Islet precursor cell (in vitro differentiated cells): Measurements from ENCODE around the gene FHAD1.
A peak's percentile ranks its signal among the peaks of the same experiment; 100 is the strongest.

Source experiments
- DNase-seq: peaks from one replicate; pipeline ENCODE4 v3.0.0-alpha.2; 2018

FHAD1 gene

DNA sequence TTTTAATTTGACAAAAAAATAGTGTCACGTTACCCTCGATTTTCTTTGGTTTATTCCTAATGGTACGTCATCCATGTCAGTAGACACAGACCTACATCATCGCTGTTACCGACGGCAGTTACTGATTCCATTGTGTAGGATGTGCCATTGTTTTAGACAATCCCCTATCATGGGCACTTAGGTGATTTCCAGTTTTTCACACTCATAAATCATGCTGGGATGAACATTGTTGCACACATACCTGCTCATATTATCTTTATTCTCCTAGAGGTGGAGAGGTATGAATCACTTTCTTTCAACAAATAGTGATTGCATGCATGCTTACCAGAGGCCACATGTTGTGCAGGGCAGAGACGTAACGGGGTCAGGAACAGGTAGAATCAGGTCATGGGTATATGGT is 83.0 kb downstream of the FHAD1 start:
- DNase-seq, result no peak

DNA sequence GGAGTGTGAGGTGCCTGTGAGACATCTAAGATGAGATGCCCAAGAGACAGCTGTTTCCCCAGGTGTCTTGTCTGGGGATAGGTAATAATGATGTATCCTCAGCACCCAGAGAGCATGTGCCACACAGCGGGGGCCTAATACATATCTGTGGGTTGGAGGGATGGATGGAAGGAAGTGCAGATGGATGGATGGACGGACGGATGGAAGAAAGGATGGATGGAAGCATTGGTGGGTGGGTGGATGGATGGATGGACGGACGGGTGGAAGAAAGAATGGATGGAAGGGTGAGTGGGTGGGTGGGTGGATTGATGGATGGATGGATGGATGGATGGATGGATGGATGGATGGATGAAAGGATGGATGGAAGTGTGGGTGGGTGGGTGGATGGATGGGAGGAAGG is 84.2 kb downstream of the FHAD1 start:
- DNase-seq, result no peak

GRCh38 chr1:15331734-15332133 is 84.7 kb downstream of the FHAD1 start:
- no peak for DNase-seq

GRCh38 chr1:15332525-15332924 is 85.5 kb downstream of the FHAD1 start:
- no peak for DNase-seq

DNA sequence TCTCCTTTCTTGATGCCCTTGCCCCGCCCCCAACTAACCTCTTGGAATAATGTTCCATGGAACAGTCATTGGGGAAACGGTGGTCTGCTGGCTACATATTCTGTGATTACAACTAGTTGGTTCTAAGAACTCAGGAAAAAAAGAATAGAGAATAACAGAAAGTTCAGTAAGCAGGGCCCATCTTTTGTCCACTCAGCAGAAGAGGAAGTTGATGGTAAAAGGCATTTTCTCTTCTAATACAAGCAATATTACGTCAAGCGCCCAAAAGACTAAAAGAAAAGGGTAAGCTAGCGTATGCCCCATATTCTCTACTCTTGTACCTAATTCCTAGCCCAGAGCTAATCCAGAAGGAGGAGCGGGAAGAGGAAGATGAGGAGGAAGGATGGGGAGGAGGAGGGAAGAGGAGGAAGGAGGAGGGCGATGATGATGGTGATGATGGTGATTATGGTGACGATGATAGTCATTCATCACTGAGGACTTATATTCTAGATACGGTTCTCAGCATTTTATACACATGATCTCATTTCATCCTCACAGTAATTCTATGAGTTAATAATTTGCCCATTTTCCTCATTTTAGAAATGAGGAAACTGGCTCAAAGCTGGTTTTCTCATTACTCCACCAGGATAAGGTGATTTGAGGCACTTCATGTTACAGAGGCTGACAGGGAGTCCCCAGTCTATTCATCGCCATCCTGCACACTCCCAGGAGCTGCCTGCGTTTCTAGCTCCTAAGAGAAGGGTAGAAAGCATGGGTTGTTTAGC is 86.1 kb downstream of the FHAD1 start:
- no peak for DNase-seq

- no peak for DNase-seq
Observed at GRCh38 chr1:15334995-15335394, 88.0 kb downstream of the FHAD1 start.

- DNase-seq, result no peak
Observed at GRCh38 chr1:15336866-15337265, 89.8 kb downstream of the FHAD1 start.

- DNase-seq, result peak; percentile 89
Observed at GRCh38 chr1:15337656-15338402, 90.8 kb downstream of the FHAD1 start.

- DNase-seq, result no peak
Observed at GRCh38 chr1:15339570-15339969, 92.5 kb downstream of the FHAD1 start.

GRCh38 chr1:15341228-15341627 is 94.2 kb downstream of the FHAD1 start:
- no peak for DNase-seq

- no peak for DNase-seq
Observed at GRCh38 chr1:15341634-15342407, 94.8 kb downstream of the FHAD1 start.

DNA sequence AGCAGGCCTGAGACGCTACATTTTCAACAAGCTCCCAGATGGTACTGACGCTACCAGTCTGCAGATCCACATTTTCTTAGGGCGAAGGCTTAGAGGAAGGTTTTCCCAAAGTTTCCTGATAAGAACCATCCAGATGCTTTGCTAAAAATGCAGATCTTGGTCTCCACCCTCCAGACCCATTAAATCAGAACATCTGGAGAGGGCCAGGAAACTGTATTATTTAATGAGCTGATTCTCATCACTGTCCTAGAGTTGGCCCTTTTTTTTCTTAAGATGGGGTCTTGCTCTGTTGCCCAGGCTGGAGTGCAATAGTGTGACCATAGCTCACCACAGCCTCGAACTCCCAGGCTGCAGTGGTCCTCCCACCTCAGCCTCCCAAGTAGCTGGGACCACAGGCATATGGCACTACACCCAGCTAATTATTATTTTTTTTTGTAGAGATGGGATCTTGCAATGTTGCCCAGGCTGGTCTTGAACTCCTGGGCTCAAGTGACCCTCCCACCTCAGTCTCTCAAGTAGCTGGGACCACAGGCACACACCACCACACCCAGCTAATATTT is 95.5 kb downstream of the FHAD1 start:
- DNase-seq, result no peak

DNA sequence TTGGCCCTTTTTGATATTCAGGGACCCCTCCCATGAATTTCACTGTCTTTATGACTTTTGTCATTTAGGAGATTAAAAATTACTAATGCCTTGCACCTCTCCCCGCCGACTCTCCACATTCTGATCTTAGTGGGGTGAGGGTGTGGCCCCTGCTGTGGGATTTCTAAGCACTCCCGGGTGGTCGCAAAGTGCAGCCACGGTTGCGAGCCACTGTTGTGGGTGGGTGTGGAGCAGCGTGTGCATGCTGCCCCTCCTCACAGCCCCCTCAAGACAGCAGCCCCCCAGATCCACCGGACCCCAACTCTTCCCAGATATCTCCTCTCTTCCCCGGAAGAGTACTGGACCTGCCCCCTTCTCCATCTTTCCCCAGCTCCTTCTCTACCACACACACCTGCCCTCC is 96.1 kb downstream of the FHAD1 start:
- no peak for DNase-seq

- DNase-seq, result no peak
Observed at GRCh38 chr1:15343729-15344128, 96.7 kb downstream of the FHAD1 start.

- DNase-seq, result no peak
Observed at GRCh38 chr1:15344380-15344779, 97.4 kb downstream of the FHAD1 start.

- DNase-seq, result no peak
Observed at GRCh38 chr1:15344800-15345704, 98.0 kb downstream of the FHAD1 start.

- no peak for DNase-seq
Observed at GRCh38 chr1:15345705-15346345, 98.8 kb downstream of the FHAD1 start.

DNA sequence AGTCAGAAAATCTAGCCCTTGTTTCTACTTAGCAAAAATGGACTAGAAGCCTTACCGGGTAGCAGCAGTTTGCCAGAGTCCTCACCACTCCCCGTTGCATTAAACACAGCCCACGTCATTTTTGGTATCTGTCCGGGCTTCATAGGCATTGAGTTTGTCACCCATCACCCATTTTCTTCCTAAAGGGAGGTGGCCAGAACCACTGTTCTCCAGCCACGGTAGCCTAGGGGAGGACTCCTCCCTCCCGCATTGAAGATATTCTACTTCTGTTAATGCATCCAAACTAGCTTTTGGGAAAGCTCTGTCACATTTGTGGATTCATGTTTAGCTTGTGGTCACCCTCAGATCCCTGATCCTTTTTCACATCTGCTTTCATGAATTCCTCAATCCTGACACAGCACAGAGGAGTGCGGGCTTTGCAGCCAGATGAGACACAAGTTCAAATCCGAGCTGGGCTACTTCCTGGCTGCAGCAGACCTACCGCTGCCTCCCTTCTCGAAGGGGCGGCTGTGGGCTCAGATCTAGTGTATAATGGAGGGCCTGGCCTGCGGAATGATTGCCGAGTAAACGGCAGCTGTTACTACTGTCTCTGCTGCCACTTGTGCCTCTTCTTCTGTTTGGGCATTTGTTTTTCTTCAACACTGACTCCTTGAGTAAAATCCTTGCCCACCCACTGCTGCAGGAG is 99.5 kb downstream of the FHAD1 start:
- no peak for DNase-seq

DNA sequence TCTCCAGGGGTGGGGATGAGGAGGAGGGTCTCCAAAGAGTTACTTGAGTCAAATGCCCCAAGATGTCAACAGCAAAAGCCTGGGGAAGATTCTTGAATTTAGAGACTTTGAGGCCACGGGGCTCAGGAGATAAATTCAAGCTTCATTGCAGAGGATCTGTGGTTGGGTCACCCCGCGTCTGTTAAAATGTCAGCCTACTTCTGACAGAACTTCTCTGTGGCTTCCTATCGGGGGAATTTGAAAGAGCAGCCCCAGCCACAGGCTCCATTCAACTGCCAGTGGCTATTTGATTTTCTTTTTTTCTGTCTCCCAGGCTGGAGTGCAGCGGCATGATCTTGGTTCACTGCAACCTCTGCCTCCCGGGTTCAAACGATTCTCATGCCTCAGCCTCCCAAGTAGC is 100.2 kb downstream of the FHAD1 start:
- DNase-seq, result no peak

DNA sequence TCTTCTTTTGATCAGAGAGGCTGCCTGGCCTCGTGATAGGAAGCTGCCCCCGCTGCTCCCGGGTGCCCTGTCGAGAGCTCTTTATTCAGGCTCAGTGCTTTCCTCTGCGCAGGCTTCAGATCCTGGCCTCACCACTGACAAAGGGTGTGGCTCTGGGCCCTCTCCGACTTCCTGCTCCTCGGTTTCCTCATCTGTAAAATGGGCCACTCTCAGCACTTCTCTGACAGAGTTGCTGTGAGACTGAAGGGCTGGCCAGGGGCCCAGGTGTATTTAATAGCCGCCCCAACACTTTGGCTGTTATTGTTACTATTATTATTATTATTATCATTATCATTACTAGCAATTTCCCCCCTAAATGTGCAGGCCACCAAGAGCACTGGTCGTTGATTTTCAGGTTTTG is 101.6 kb downstream of the FHAD1 start:
- DNase-seq, result no peak

DNA sequence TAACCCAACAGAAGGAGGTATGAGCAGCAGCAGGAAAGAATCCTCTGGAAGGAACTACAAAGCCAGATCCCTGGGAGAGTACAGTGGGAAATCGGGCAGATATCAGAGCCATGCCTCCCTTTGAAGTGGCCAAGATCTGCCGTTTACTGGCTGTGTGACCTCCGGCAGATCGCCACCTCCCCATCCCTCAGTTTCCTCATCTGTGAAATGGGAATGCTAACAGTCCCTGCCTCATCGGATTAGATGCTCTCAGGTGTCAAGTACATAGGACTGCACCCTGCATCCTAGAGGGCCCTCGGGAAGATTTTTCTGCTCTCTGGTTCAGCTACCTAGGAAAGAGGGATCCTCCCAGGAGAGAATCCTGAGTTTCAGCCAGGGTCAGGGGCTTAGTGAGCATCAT is 102.1 kb downstream of the FHAD1 start:
- no peak for DNase-seq
